HG03460 (cell line): ENCODE data around the gene CDC20.
A peak's percentile ranks its signal among the peaks of the same experiment; 100 is the strongest.

Experiments
- ATAC-seq: cut with Tn5 transposase; IDR thresholded peaks from one replicate; pipeline ENCODE4 v1.9.1; 2021; ENCODE audit not compliant: unreplicated experiment

CDC20 gene

GRCh38 chr1:43327549-43328292 lies 31.1 kb upstream of the CDC20 start:
- ATAC-seq, result no peak

- no peak for ATAC-seq
Measured at GRCh38 chr1:43329995-43330751, 28.6 kb upstream of the CDC20 start.

- no peak for ATAC-seq
Measured at GRCh38 chr1:43331688-43332087, 27.1 kb upstream of the CDC20 start.

GRCh38 chr1:43334453-43335205 lies 24.2 kb upstream of the CDC20 start:
- no peak for ATAC-seq

- ATAC-seq, result no peak
Measured at GRCh38 chr1:43337588-43337987, 21.2 kb upstream of the CDC20 start, which contains the start of gene MPL. MPL (plus strand) TSS chr1:43337818; CDS start chr1:43337849, 31 bp downstream.

- no peak for ATAC-seq
Measured at GRCh38 chr1:43338001-43338400, 20.8 kb upstream of the CDC20 start.

GRCh38 chr1:43339584-43340232 lies 19.1 kb upstream of the CDC20 start:
- no peak for ATAC-seq

GRCh38 chr1:43340559-43340958 lies 18.2 kb upstream of the CDC20 start:
- ATAC-seq, result no peak

GRCh38 chr1:43344267-43344850 lies 14.4 kb upstream of the CDC20 start:
- no peak for ATAC-seq

- ATAC-seq, result no peak
Measured at GRCh38 chr1:43345120-43345519, 13.7 kb upstream of the CDC20 start.

- ATAC-seq, result no peak
Measured at GRCh38 chr1:43346636-43347035, 12.1 kb upstream of the CDC20 start.

- no peak for ATAC-seq
Measured at GRCh38 chr1:43348343-43348808, 10.4 kb upstream of the CDC20 start.

GRCh38 chr1:43348809-43349593 lies 9.8 kb upstream of the CDC20 start:
- peak; percentile 68 for ATAC-seq

GRCh38 chr1:43349594-43350306 lies 9.0 kb upstream of the CDC20 start:
- ATAC-seq, result no peak

- ATAC-seq, result no peak
Measured at GRCh38 chr1:43350976-43351375, 7.8 kb upstream of the CDC20 start.

GRCh38 chr1:43351421-43352350 lies 7.1 kb upstream of the CDC20 start:
- ATAC-seq, result no peak

- no peak for ATAC-seq
Measured at GRCh38 chr1:43352351-43352705, 6.5 kb upstream of the CDC20 start.

- no peak for ATAC-seq
Measured at GRCh38 chr1:43352881-43353280, 5.9 kb upstream of the CDC20 start.
